ENCODE data around the gene MAPKAPK3. TPM values are rescaled to one million over a fixed set of nuclear protein-coding genes. Genes with fewer than 3 reads are reported as not detected.

The MAPKAPK3 gene
- total and polyA plus RNA-seq, 2 experiments from 2014 or later = 40.5 to 43.1 TPM

DNA sequence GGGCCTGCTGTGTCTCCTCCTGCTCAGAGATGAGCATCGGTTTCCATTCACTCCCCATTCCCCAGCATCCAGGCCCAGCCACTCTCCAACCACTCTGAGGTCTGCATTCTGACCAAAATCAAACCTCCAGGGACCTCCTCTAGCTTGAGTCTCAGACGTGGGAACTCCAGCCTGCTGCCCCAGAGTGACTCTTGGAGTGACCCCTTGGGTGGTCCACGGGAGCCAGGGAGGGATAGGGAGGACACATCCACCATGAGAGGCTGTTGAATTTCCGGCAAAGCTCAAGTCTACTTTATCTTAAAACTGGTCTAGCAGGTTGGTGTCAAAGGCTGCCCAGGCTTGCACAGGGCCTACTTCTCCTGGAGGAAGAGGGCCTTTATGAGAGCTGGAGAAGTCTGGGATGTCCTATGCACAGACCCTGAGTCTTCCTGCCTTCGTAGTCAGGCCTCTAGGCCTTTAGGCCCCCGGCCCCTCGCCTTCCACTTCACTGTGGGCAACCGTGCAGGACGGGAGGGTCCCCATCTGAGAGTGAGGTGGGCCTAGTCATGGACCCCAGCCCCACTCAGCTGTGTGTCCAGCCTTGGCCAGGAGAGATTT lies 14.3 kb upstream of the MAPKAPK3 start:
- Histone ChIP-seq H3K4me3 (no peak overlapping the region), H4K20me1 (ENCODE audit: insufficient read depth, poor library complexity, severe bottlenecking) (no peaks in the 10 kb centered on the region), H3K27me3 (no peaks in the 10 kb centered on the region), H3K9me3 (ENCODE audit: low read depth) (no peaks in the 10 kb centered on the region), H3K79me2 (no peaks in the 10 kb centered on the region), H3K4me2 (no peak overlapping the region), H3K4me1 (ENCODE audit: insufficient read depth) (peaks cover 29% of the 10 kb centered on the region), H2AFZ (no peak overlapping the region), H3K27ac (peak overlapping the region; percentile 97), H3K36me3 (replicated peaks; ENCODE audit: insufficient read depth, low read depth) (no peaks in the 10 kb centered on the region), H3K9me2 (replicated peaks; ENCODE audit: insufficient read depth) (no peaks in the 10 kb centered on the region)
- TF ChIP-seq EZH2phosphoT487 (IDR thresholded peaks at IDR 0.05; ENCODE audit: low read depth, severe bottlenecking, unreplicated experiment) (no peak), EZH2 (IDR thresholded peaks at IDR 0.05; ENCODE audit: borderline replicate concordance) (no peak)
- TF ChIP-seq, protein P1, sequence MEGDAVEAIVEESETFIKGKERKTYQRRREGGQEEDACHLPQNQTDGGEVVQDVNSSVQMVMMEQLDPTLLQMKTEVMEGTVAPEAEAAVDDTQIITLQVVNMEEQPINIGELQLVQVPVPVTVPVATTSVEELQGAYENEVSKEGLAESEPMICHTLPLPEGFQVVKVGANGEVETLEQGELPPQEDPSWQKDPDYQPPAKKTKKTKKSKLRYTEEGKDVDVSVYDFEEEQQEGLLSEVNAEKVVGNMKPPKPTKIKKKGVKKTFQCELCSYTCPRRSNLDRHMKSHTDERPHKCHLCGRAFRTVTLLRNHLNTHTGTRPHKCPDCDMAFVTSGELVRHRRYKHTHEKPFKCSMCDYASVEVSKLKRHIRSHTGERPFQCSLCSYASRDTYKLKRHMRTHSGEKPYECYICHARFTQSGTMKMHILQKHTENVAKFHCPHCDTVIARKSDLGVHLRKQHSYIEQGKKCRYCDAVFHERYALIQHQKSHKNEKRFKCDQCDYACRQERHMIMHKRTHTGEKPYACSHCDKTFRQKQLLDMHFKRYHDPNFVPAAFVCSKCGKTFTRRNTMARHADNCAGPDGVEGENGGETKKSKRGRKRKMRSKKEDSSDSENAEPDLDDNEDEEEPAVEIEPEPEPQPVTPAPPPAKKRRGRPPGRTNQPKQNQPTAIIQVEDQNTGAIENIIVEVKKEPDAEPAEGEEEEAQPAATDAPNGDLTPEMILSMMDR (IDR thresholded peaks at IDR 0.05; ENCODE audit: poor library complexity) = no peak
- 82% methylated on average over 9 of the region's 9 CpGs for WGBS (ENCODE audit: low lambda C conversion rate, missing lambda C conversion rate)
- DNase-seq (ENCODE audit: low spot score) = peak; percentile 50

DNA sequence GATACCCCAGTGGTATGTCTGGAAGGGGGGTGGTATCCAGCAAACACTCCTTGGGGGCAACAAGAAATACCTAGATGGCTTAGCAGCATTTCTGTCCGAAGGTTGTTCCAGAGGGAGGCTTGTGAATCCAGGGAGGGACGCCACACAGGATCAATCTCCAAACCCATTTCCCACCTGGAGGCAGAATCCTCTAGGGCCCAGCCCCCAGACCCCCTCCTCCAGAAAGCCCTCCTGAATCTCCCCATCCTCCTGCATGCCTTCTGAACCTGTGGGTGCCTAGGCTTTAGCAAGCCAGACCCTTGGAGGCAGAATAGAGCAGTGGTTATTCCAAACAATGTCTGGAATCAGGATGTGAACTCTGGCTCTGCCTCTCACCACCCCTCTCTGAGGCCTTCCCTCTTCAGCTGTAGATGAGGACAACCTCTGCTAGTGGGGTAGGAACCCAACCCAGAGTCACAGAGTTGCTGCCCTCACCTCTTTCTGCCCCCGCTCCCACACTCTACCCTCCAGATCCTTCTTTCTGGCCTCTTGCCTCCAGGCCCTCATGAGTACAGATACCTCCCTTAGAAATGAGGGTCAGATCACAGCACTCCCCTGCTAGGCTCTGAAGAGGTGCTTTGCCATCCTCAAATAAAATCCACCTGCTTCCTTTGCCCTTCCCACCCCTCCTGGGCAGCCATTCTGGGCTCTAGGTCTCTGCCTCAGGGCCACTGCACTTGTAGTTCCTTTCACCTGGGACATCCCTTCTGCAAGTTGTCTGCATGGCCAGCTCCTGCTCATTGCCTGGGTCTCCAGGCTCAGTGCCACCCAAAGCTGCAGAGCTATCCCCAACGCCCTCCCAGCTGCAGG lies 13.5 kb upstream of the MAPKAPK3 start:
- H3K27me3 ChIP-seq = no peaks in the 10 kb centered on the region
- no peaks in the 10 kb centered on the region for H3K79me2 ChIP-seq
- 72% methylated on average over 4 of the region's 4 CpGs for WGBS (ENCODE audit: low lambda C conversion rate, missing lambda C conversion rate)
- no peaks in the 10 kb centered on the region for H3K36me3 ChIP-seq (replicated peaks; ENCODE audit: insufficient read depth, low read depth)
- DNase-seq (ENCODE audit: low spot score) = no peak
- H3K27ac ChIP-seq = peak overlapping the region; percentile 97
- no peak overlapping the region for H3K4me3 ChIP-seq
- H3K9me3 ChIP-seq (ENCODE audit: low read depth) = no peaks in the 10 kb centered on the region
- TF ChIP-seq, protein P1 (IDR thresholded peaks at IDR 0.05; ENCODE audit: poor library complexity) = no peak
- TF ChIP-seq EZH2phosphoT487 (IDR thresholded peaks at IDR 0.05; ENCODE audit: low read depth, severe bottlenecking, unreplicated experiment) (no peak), EZH2 (IDR thresholded peaks at IDR 0.05; ENCODE audit: borderline replicate concordance) (no peak)
- H2AFZ ChIP-seq = no peak overlapping the region
- H3K4me1 ChIP-seq (ENCODE audit: insufficient read depth) = peaks cover 29% of the 10 kb centered on the region
- no peak overlapping the region for H3K4me2 ChIP-seq
- H4K20me1 ChIP-seq (ENCODE audit: insufficient read depth, poor library complexity, severe bottlenecking) = no peaks in the 10 kb centered on the region
- H3K9me2 ChIP-seq (replicated peaks; ENCODE audit: insufficient read depth) = no peaks in the 10 kb centered on the region

DNA sequence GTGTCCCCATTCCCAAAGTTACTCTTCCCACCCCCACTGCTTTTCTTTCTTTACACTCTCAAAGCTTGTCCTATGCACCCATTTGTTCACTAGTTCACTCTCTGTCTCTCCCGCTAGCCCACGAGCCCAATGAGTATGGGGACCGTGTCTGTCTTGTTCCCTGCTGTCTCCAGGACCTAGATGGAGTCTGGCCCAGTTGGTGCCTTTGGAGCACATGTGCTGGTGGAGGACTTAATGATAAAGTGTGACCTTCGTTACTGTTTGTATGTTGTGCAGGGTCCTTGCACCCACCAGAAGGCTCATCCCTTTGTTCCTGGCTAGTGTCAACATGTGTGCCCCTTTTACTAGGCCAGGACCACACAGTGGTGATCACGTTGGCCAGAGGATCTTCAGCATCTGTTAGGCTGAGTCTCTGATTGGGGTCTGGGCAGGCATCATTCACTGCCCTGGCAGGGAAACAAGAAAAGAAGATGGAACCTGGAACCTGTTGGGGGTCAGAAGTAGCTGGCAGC lies 12.8 kb upstream of the MAPKAPK3 start:
- Histone ChIP-seq H3K4me1 (ENCODE audit: insufficient read depth) (peaks cover 29% of the 10 kb centered on the region), H4K20me1 (ENCODE audit: insufficient read depth, poor library complexity, severe bottlenecking) (no peaks in the 10 kb centered on the region), H3K4me2 (no peak overlapping the region), H3K79me2 (no peaks in the 10 kb centered on the region), H3K9me3 (ENCODE audit: low read depth) (no peaks in the 10 kb centered on the region), H3K36me3 (replicated peaks; ENCODE audit: insufficient read depth, low read depth) (no peaks in the 10 kb centered on the region), H3K4me3 (no peak overlapping the region), H2AFZ (no peak overlapping the region), H3K27ac (no peak overlapping the region), H3K9me2 (replicated peaks; ENCODE audit: insufficient read depth) (no peaks in the 10 kb centered on the region), H3K27me3 (no peaks in the 10 kb centered on the region)
- WGBS (ENCODE audit: low lambda C conversion rate, missing lambda C conversion rate) = 88% methylated on average over 5 of the region's 5 CpGs
- no peak for DNase-seq (ENCODE audit: low spot score)
- TF ChIP-seq EZH2 (IDR thresholded peaks at IDR 0.05; ENCODE audit: borderline replicate concordance) (no peak), EZH2phosphoT487 (IDR thresholded peaks at IDR 0.05; ENCODE audit: low read depth, severe bottlenecking, unreplicated experiment) (no peak)
- TF ChIP-seq, protein P1 (IDR thresholded peaks at IDR 0.05; ENCODE audit: poor library complexity) = no peak

All from hepatocyte (in vitro differentiated cells).